ENCODE measurements around the gene UNKL.

UNKL gene

GRCh38 chr16:1320097-1320496, 94.4 kb downstream of the UNKL start:
- no peak for TF ChIP-seq CTCF (conservative IDR thresholded peaks at IDR 0.05; ENCODE audit: low read depth, low read length)
- no peak for DNase-seq (ENCODE audit: low read depth)
- no peak overlapping the region for H3K4me3 ChIP-seq (ENCODE audit: low read length)

- H3K4me3 ChIP-seq (ENCODE audit: low read length), result no peak overlapping the region
- no peak for DNase-seq (ENCODE audit: low read depth)
- no peak for TF ChIP-seq CTCF (conservative IDR thresholded peaks at IDR 0.05; ENCODE audit: low read depth, low read length)
Measured at GRCh38 chr16:1319041-1319440, 95.5 kb downstream of the UNKL start.

GRCh38 chr16:1318268-1318545, 96.3 kb downstream of the UNKL start:
- H3K4me3 ChIP-seq (ENCODE audit: low read length), result no peak overlapping the region
- TF ChIP-seq CTCF (conservative IDR thresholded peaks at IDR 0.05; ENCODE audit: low read depth, low read length), result no peak
- no peak for DNase-seq (ENCODE audit: low read depth)

GRCh38 chr16:1317479-1318267, 96.8 kb downstream of the UNKL start:
- no peak overlapping the region for H3K4me3 ChIP-seq (ENCODE audit: low read length)
- TF ChIP-seq CTCF (conservative IDR thresholded peaks at IDR 0.05; ENCODE audit: low read depth, low read length), result no peak

GRCh38 chr16:1316033-1316405, 98.5 kb downstream of the UNKL start:
- H3K4me3 ChIP-seq (ENCODE audit: low read length), result no peak overlapping the region
- no peak for TF ChIP-seq CTCF (conservative IDR thresholded peaks at IDR 0.05; ENCODE audit: low read depth, low read length)
- no peak for DNase-seq (ENCODE audit: low read depth)

More at GRCh38 chr16:1317479-1318267, 96.8 kb downstream of the UNKL start:
- DNase-seq (ENCODE audit: low read depth), result no peak

GRCh38 chr16:1315081-1316032, 99.1 kb downstream of the UNKL start:
- no peak for DNase-seq (ENCODE audit: low read depth)
- no peak overlapping the region for H3K4me3 ChIP-seq (ENCODE audit: low read length)
- TF ChIP-seq CTCF (conservative IDR thresholded peaks at IDR 0.05; ENCODE audit: low read depth, low read length), result no peak
